ENCODE data around the gene EBF3.

DNA sequence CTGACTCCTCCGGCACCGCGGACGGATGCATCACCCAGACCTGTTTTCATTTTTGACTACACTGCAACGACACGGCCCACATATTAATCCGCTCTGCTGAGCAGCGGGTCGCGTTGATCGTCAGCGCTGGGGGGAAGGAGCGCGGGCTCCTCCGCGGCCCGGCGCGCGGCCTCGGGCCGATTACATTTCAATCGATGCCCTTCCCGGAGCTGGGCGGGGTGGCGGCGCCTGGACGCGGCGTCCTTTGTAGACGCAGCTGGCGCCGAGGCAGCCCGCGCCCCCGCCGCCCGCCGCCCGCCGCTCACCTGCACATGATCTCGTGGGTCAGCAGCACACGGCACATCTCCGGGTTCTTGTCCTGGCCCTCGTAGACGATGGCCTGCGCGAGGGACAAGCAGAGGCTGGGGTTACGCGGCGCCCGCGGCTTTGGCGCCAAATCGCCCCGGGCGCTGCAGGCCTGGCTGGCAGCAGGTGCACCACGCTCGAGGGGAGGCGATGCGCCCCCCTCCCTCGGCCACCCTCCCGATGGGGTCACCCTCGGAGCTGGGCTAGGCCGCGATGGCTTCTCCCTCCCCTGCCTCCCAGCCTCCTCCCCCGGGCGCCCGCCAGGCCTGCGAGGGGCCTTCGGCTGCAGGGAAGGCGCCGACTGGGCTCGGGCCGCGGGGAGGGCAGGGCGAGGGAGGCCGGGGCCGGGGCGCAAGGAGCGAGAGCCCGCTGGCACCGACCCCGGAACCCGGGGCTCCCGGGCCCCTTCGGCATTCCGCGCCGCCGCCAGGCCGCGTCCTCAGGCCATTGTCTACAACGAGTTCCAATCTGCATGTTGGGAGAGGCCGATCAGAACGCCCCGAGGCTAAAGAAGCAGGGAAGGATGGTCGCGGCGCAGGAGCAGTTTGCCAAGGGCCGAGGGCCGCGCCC, 5.2 kb downstream of the EBF3 start:
- TF ChIP-seq, protein P1, sequence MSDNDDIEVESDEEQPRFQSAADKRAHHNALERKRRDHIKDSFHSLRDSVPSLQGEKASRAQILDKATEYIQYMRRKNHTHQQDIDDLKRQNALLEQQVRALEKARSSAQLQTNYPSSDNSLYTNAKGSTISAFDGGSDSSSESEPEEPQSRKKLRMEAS (IDR thresholded peaks at IDR 0.05), result no peak
- TF ChIP-seq NFIC (IDR thresholded peaks at IDR 0.05) (no peak), CREB1 (IDR thresholded peaks at IDR 0.05; ENCODE audit: low read depth) (no peak), FOXM1 (IDR thresholded peaks at IDR 0.05; ENCODE audit: borderline replicate concordance, low read depth) (no peak), EGR1 (IDR thresholded peaks at IDR 0.05) (no peak), TEAD4 (IDR thresholded peaks at IDR 0.05) (no peak), YY1 (IDR thresholded peaks at IDR 0.05; ENCODE audit: low read depth) (no peak), ZBTB7A (IDR thresholded peaks at IDR 0.05; ENCODE audit: low read depth) (no peak), RAD21 (IDR thresholded peaks at IDR 0.05; ENCODE audit: low read depth) (no peak), CEBPB (IDR thresholded peaks at IDR 0.05) (no peak), EP300 (IDR thresholded peaks at IDR 0.05; ENCODE audit: borderline replicate concordance) (no peak)
- TF ChIP-seq, protein P2, sequence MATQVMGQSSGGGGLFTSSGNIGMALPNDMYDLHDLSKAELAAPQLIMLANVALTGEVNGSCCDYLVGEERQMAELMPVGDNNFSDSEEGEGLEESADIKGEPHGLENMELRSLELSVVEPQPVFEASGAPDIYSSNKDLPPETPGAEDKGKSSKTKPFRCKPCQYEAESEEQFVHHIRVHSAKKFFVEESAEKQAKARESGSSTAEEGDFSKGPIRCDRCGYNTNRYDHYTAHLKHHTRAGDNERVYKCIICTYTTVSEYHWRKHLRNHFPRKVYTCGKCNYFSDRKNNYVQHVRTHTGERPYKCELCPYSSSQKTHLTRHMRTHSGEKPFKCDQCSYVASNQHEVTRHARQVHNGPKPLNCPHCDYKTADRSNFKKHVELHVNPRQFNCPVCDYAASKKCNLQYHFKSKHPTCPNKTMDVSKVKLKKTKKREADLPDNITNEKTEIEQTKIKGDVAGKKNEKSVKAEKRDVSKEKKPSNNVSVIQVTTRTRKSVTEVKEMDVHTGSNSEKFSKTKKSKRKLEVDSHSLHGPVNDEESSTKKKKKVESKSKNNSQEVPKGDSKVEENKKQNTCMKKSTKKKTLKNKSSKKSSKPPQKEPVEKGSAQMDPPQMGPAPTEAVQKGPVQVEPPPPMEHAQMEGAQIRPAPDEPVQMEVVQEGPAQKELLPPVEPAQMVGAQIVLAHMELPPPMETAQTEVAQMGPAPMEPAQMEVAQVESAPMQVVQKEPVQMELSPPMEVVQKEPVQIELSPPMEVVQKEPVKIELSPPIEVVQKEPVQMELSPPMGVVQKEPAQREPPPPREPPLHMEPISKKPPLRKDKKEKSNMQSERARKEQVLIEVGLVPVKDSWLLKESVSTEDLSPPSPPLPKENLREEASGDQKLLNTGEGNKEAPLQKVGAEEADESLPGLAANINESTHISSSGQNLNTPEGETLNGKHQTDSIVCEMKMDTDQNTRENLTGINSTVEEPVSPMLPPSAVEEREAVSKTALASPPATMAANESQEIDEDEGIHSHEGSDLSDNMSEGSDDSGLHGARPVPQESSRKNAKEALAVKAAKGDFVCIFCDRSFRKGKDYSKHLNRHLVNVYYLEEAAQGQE (IDR thresholded peaks at IDR 0.05; ENCODE audit: low read depth), result no peak
- TF ChIP-seq, protein P3, sequence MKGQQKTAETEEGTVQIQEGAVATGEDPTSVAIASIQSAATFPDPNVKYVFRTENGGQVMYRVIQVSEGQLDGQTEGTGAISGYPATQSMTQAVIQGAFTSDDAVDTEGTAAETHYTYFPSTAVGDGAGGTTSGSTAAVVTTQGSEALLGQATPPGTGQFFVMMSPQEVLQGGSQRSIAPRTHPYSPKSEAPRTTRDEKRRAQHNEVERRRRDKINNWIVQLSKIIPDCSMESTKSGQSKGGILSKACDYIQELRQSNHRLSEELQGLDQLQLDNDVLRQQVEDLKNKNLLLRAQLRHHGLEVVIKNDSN (IDR thresholded peaks at IDR 0.05), result no peak

Measured in Ishikawa (cell line).